NCI-H2196 (cell line): Measurements from ENCODE around the gene RAB9A.
"Not testable (repeated sequence)": the region's sequence is repeated elsewhere in the genome, so short reads cannot be mapped to it uniquely, and the experiment has no call there.

Experiments
- DNase-seq: peaks from one replicate; lab custom pipeline; 2025; ENCODE audit not compliant: unreplicated experiment; lab: John Stamatoyannopoulos, UW

Gene RAB9A

DNA sequence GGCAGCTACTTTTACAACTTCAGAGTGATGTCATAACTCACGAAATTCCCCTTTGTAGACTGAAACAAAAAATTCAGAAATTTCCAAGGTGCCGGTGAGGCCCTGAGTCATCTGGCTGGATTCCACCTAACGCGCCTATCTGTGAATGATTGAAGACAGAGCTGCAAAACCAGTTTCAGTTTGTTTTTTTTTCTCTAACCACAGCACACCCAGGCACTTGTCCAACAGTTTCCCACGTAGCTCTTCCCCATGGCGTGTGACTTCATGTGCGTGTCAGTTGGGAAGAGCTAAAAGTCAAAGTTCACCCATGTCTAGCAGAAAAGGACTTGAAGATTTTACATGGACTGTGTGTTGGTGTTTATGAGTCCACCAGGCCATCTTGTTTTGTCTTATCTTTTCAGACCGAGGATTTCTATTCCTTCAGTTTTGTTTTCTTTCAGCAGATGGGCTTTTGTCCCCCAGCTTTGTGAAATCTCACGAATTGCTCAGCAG lies 19.6 kb upstream of the RAB9A start:
- DNase-seq, result peak; percentile 72

DNA sequence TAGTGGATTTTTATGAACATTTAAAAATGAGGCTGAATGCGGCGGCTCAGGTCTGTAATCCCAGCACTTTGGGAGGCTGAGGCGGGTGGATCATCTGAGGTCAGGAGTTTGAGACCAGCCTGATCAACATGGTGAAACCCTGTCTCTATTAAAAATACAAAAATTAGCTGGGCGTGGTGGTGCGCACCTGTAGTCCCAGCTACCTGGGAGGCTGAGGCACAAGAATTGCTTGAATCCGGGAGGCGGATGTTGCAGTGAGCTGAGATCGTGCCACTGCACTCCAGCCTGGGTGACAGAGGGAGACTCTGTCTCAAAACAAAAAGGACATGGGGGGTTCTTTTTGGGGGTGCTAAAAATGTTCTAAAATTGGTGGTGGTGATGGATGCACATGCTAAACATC lies 19.2 kb upstream of the RAB9A start:
- DNase-seq, result not testable (repeated sequence)

DNA sequence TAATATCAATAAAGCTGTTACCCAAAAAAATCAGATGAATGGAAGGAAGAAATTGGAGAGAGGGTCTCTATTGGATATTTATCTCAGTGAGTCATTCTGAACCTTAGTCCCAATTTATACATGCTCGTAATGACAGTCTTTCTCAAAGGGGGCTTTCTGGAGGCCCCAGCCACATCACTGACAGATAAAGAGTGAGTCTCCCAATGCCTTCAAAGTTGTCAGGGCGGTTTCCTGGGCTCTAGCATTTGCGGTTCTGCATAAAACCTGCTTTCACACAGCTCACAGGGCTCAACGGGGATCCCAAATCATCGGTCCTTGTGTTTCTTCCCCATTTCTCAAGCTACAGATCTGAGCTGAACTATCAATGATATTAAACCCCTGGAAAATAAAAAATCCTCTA lies 18.7 kb upstream of the RAB9A start:
- DNase-seq, result no peak

DNA sequence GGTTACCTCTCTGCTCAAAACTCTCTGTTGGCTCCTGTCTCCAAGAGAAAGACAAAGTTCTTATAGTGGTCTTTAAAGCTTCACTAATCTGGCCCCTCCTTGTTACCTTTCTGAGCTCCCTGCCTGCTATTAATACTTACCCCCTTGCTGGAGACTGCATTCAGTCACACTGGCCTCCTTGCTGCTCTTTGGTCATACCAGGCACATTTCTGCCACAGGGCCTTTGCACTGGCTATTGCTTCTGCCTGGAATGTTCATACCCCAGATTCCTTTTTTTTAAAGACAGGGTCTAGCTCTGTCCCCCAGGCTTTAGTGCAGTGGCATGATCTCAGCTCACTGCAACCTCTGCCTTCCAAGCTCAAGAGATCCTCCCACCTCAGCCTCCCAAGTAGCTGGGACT lies 15.9 kb upstream of the RAB9A start:
- DNase-seq, result no peak

DNA sequence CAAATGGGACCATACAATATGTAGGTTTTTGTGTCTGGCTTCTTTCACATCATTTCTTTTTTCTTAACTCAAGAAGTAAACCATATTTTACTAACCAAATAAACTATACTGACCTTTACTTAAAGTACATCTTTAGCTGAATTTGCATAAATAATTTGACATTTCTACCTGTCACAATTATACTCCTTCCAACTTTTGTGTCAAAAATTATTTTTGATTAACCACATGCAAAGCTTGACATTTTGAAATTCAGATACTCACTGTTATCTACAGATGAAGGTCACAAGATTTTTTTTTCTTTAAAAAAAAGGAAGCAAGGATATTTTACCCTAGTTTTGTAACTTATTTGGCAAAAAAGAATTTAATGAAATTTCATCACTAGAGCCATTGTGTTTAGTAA lies 12.0 kb upstream of the RAB9A start:
- DNase-seq, result no peak

DNA sequence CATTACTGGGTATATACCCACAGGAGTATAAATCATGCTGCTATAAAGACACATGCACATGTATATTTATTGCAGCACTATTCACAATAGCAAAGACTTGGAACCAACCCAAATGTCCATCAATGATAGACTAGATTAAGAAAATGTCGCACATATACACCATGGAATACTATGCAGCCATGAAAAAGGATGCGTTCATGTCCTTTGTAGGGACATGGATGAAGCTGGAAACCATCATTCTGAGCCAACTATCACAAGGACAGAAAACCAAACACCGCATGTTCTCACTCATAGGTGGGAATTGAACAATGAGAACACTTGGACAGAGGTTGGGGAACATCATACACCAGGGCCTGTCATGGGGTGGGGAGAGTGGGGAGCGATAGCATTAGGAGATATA lies 9.2 kb upstream of the RAB9A start:
- not testable (repeated sequence) for DNase-seq

DNA sequence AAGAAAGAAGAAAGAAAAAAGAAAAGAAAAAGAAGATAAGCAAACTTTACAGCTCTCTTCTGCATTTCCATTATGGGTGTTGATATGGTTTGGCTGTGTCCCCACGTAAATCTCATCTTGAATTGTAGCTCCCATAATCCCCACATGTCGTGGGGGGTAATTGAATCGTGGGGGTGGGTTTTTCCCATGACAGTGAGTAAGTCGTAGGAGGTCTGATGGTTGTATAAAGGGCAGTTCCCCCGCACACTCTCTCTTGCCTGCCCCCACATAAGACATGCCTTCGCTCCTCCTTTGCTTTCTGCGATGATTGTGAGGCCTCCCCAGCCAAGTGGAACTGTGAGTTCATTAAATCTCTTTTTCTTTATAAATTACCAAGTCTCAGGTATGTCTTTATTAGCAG lies 7.3 kb upstream of the RAB9A start:
- no peak for DNase-seq

DNA sequence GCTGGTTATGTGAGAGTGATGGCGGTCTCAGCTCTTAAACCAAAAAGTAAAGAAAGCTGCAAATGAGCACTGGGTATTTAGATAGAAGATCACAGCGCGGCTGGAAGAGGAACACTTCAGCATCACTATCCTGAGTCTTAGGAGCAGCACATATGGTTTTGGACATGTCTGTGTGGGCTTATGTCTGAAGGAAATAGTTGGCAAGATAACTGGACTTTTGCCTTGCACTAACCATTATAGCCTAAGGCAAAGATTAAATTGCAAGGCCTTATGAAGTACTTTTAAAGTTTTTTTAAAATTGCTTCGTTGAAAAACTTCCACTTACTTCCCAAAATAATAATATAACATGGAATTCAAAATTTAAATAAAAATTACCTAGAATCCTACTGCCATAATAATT lies 4.6 kb upstream of the RAB9A start:
- no peak for DNase-seq

DNA sequence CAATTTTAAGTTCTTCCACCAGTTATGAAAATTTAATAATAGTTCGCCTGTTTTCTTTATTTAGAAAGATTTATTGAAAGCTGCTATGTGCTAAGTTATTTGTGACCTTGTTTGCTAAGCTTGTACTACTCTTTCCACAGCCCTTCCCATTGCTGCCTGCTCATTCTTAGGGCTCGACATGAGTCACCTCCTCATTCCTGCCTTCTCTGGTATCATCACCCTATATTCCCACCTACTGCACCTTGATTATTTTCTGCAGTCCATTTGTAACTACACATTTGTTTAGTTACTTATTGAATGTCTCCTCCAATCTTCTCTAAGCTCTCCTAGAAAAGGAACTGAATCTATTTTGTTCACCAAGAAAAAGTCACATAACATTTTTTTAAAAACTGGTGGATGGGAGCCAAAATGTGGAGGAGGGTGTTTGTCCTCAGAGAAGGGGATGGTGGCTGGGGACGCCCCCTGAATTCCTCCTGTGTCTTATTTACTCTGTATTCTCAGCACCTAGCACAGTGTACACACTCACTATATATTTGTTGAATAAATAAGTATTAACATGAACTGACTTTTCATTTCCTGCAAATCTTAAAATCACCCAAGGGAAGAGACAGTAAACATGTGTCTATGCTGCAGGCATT lies 3.7 kb upstream of the RAB9A start:
- DNase-seq, result no peak

DNA sequence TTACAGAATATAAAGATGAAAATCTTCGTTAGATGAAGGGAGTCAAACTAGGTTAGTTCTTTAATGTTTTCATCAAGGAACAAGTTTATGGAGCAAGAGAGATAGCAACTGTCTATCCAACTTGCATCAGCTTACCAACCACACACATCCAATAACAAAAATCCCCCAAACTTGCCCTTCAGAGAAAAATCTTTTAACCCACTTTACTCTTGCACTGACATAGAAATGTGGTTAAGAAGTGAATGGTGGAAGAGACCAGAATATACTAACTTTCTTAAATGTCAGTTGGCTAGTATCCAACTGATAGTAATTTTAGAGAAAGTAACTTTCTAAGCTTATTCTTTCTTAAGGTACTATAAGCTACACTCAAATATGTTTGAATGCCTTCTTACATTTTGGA lies 1.7 kb upstream of the RAB9A start:
- no peak for DNase-seq

DNA sequence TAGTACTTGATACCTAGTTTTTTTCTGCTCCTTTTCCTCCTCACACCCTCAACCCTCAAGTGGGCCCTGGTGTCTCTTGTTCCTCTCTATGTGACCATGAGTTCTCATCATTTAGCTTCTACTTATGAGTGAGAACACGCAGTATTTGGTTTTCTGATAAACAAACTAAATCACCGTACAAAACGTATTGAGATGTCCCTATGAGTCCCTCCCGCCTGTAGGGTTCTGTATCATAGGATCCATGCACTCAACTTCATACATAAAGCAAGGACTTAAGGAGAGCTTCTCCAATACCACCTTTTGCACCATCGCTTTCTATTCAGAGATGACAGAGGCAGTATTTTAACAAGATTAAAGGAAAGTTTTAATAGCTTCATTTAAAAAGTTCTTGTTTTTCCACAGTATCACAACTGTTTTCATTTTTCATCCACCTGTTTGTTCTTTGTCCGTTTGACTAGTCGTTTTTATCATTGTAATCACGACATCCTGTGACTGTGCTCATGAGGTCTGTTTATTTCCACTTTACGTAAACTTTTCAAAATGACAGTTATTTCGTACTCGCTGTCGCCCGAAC lies 457 bp upstream of the RAB9A start:
- no peak for DNase-seq

DNA sequence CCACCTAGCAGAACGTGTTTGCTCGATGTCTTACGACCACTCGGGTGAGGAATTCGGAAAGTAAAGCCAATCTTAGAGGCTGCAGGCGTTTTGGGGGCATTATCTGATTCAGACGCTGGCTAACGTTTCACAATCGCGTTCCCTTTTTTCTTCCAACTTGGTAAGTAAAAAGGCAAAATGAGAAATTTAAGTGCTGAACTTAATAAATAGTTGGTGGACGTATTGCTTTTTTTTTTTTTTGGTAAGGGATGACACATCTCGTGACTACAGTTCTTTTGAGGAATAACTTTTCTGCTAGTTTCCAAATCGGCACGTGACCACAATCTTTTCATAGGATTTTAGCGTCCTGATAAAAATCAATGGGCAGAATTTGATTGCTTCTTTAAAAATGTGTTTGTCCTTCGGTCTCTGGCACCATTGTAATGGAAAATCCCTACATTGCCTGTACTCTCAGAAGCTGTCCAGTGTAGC lies 848 bp downstream of the RAB9A start:
- DNase-seq, result no peak

DNA sequence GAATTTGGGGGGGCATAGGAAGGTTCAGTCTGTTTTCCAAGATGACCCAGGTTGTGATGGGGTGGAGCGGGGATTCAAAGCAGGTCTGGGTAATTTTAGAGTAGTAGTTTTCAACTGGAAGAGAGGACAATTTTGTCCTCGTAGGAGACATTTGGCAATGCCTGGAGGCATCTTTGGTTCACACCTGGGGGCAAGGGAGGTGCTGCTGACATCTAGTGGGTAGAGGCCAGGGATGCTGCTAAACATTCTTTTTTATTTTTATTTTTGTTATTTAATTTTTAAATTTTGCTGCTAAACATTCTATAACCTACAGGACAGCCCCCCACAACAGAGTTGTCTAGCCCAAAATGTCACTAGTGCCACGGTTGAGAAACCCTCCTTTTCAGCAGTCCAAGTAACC lies 1.9 kb downstream of the RAB9A start:
- no peak for DNase-seq

DNA sequence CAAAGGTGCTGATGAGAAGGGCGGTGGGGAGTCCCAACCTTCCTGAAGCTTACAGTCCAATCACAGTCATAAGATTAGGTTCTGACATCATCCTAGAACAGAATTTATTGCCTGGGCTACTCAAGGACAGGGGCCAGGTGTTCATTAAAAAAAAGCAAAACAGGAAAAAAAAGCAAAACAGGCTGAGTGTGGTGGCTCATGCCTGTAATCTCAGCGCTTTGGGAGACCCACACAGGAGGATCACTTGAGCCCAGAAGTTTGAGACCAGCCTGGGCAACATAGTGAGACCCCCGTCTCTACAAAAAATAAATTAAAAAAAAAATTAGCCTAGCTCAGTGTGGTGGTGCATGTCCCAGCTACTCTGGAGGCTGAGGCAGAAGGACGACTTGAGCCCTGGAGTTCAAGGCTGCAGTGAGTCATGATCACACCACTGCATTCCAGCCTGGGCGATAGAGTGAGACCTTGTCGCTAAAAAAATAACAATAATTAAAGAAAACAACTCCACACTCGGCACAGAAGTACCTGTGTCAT lies 3.0 kb downstream of the RAB9A start:
- no peak for DNase-seq

DNA sequence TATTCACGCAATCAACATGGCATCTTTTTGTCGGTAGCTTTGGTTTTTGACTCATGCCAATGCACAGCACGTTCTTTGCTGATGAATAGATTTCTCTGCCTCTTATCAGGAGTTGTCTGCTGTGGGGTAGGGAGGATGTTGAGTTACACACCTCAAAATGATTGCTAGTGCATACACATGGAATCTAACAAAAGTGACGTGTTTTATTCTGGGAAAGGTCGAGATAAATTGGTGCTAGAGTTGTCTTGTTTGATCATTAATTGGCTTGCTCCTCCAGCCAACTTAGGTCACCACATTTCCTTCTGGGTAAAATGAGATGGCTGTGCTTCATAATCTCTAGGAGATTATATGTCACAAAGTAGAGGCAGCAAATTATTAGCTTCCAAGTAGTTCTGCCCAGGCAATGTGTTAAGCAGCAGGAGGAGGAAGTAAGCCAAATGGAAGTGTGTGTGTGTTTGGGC lies 3.9 kb downstream of the RAB9A start:
- DNase-seq, result no peak

DNA sequence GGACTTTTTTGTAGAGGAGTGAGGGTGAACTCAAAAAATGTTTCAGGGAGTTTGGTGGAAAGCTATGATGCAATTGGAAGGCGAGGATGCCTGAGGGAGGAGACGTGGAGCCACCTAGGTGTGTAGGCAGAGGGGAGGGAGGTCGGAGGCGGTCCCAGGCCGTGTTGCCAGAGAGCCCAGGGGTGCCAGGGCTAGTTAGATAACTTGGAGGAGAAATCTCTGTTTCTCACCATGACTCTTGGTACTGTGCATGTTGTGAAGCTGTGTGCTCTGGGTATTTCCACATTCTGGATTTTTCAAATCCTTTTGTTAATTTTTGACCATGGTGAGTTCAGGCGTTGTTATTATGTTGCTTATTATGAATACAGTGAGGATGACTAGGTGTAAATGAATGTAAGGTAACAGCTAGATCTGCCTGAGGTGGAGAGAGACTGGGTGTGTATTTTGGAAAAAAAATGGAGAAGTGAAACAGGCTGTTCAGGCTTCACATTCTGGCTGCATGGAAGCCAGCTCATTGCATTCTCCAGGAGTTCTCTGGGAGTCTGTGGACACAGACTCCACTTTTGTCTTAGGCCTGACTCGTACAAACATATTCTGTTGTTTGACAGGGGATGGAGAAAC lies 4.5 kb downstream of the RAB9A start:
- DNase-seq, result no peak

DNA sequence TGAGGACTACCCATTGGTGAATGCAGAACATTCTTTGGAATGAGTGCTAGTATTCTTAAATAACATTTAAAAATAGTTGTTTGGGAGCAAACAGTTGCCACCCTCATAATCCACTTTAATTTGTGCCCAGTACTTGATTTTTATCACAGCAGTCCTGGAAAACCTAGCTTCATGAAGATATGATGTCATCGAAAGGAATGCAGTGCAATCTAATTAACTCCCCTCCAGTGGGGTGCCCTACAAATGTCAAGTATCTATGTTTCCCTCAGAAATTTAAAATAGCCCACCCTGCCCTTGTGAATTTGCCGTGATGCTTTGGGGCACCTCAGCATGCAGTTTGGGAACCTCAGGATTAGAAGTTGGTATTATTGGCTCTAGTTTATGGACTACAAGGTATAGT lies 5.4 kb downstream of the RAB9A start:
- DNase-seq, result no peak

DNA sequence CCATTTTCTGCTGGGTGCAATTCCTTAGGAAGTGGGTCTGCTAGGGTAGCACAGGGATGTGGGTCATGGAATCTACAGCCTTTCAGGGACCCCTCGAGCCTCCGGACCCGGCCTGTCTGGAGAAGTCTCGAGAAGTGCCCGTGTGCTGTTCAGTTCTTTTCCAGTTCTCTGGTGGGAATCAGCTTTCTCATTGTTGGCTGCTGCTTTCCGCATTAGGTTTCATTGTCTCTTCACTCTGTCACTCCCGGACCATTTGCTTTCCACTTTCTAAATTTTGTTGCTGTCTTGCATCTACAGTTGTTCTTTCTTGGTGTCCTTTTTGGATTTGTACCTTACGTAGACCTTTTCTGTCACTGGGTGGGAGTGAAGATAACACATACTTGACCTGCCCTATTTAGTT lies 6.1 kb downstream of the RAB9A start:
- no peak for DNase-seq

DNA sequence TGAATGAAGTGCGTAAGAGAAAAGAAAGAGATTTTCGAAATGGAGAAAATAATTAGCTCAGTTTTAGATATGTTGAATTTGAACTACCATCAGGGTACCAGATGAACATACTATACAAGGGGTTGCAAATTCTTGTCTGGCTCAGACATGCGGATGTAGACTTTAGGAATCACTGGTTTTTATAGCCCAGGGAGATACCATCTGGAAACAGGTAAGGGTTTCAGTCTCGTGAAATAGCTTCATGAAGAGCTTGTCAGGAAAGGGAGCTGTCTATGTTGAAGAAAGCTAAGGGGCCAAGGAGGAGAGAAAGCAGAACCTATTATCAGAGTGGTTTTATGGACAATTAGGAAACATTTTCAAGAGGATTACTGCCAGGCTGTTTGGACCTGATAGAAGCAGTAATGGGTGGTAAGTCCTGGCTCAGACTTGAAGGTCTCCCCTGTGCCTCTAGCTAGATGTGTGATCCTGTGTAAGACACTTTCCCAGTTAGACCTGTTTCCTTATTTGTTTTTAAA lies 6.7 kb downstream of the RAB9A start:
- DNase-seq, result no peak

DNA sequence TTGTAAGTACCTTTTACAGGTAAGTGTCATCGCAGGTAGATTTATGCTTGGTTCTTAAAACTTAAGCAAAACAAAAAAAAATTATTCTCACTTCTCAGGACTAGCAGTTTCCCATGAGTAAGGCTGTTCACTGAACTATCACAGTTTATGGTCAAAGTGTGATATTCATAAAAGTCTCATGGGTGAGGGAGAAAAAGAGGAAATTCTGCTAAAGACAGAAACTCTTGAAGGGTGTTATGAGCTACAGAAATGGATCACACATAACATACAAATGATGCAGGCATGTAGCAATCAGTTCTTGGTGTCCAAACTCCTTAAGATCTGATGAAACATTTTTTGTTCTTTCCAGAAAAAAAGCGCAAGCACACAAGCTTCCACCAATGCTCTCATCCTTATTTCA lies 8.5 kb downstream of the RAB9A start:
- no peak for DNase-seq

DNA sequence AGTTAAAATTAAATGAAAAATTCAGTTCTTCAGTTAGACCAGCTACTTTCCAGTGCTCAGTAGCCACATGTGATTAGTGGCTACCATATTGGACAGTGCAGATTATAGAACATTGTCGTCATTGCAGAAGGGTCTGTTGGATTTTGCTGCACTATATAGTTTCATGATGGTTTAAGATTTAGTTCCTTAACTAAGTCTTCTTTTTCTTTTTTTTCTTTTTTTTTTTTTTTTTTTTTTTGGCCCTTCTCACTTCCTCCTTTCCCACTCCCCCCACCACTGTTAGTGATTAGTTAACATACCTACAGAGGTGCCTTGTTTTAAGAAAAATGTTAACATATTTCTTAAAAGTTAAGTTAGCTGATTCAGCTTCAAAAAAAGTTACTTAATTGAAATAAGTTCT lies 9.0 kb downstream of the RAB9A start:
- DNase-seq, result no peak

DNA sequence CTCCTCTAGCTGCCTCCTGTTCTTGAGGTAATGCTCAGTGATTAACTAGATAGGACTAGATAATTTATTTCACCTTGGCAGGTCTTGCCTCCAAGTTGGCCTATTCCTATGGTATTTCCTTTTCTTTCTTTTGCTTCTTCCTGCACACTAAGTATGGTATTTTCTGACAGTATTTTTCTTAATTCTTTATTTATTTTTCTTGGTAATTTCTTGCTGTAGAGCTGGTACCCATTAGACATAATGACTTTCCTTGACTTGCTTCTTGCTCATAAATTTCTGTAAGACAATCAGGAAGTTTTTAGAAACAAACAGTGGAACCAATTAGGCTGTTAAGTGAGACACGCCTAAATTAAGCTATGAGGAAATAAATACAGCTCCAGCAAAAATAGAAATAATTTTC lies 9.5 kb downstream of the RAB9A start:
- DNase-seq, result no peak
